Peyer's patch (tissue), 4 donors: ENCODE measurements around the gene CHST9. TPM values are rescaled to one million over a fixed set of nuclear protein-coding genes. Genes with fewer than 3 reads are reported as not detected.

Experiments
- DNase-seq, 3 donors: peaks; one replicate each; pipeline ENCODE4 v3.0.0-alpha.2; 2017 to 2019
- H3K27ac ChIP-seq, 4 donors: fragments of 200-600 bp; sonication (generic); one replicate each; pipeline ENCODE4 v1.5.1; 2016 to 2019
- H3K27me3 ChIP-seq, 2 donors: fragments of 200-600 bp; sonication (generic); one replicate each; pipeline ENCODE4 v1.5.1; 2019
- H3K36me3 ChIP-seq, 3 donors: fragments of 200-600 bp; sonication (generic); one replicate each; pipeline ENCODE4 v1.5.1; 2016 to 2019
- H3K4me1 ChIP-seq, 4 donors: fragments of 200-600 bp; sonication (generic); one replicate each; pipeline ENCODE4 v1.5.1; 2016 to 2019
- H3K4me3 ChIP-seq, 4 donors: fragments of 200-600 bp; sonication (generic); 1 replicate in 3 of 4; 2 replicates in 1 of 4; pipeline ENCODE4 v1.5.1; 2016 to 2019; ENCODE audit warnings: mild to moderate bottlenecking in 1 of 4
- H3K9me3 ChIP-seq, 4 donors: fragments of 200-600 bp; sonication (generic); one replicate each; pipeline ENCODE4 v1.5.1; 2016 to 2019; ENCODE audit warnings: mild to moderate bottlenecking in 1 of 4
- CTCF ChIP-seq, 6 experiments: fragments of 450-650 bp in 4 of 6; fragments of 200-600 bp in 2 of 6; sonication (generic) in 1 of 6; IDR thresholded peaks; one replicate each; pipeline ENCODE4 v1.5.1; 2017 to 2019; ENCODE audit warnings: antibody characterized with exemption in 6 of 6, mild to moderate bottlenecking in 3 of 6, moderate library complexity in 1 of 6
- POLR2A ChIP-seq, 2 donors: fragments of 450-650 bp; IDR thresholded peaks; one replicate each; pipeline ENCODE4 v1.5.1; 2017; ENCODE audit warnings: antibody characterized with exemption in 2 of 2, mild to moderate bottlenecking in 2 of 2, moderate library complexity in 2 of 2
- total RNA-seq, 4 donors: library from RNA; depleted of rRNA; stranded (reverse); fragments of >200 nt; gene quantifications; one replicate each; pipeline ENCODE4 v1.1.0, GENCODE V29; 2016

CHST9 gene
- total RNA-seq, 4 donors from 2014 or later: 0.27 to 0.95 TPM; not detected in 2

- H3K9me3 ChIP-seq: no peaks in the 10 kb centered on the region
- no peaks in the 10 kb centered on the region for H3K4me1 ChIP-seq
- no peaks in the 10 kb centered on the region for H3K36me3 ChIP-seq
- H3K27me3 ChIP-seq: no peaks in the 10 kb centered on the region
- no peak overlapping the region for H3K4me3 ChIP-seq
- DNase-seq: no peak
- H3K27ac ChIP-seq: no peak overlapping the region
- no peak for TF ChIP-seq CTCF (IDR thresholded peaks at IDR 0.05)
- TF ChIP-seq POLR2A (IDR thresholded peaks at IDR 0.05): no peak
Observed at GRCh38 chr18:26948703-26949102, 236.4 kb downstream of the CHST9 start.

GRCh38 chr18:26943906-26944305 lies 241.2 kb downstream of the CHST9 start:
- Histone ChIP-seq H3K27me3 (no peaks in the 10 kb centered on the region), H3K4me3 (no peak overlapping the region), H3K4me1 (no peaks in the 10 kb centered on the region), H3K9me3 (no peaks in the 10 kb centered on the region), H3K36me3 (no peaks in the 10 kb centered on the region), H3K27ac (no peak overlapping the region)
- TF ChIP-seq POLR2A (IDR thresholded peaks at IDR 0.05): no peak
- DNase-seq: no peak

GRCh38 chr18:26941584-26941983 lies 243.5 kb downstream of the CHST9 start:
- Histone ChIP-seq H3K9me3 (no peaks in the 10 kb centered on the region), H3K27ac (no peak overlapping the region), H3K4me1 (no peaks in the 10 kb centered on the region), H3K27me3 (no peaks in the 10 kb centered on the region), H3K4me3 (no peak overlapping the region), H3K36me3 (no peaks in the 10 kb centered on the region)
- TF ChIP-seq POLR2A (IDR thresholded peaks at IDR 0.05) (no peak), CTCF (IDR thresholded peaks at IDR 0.05) (no peak)
- DNase-seq: no peak

- Histone ChIP-seq H3K4me1 (no peaks in the 10 kb centered on the region), H3K36me3 (no peaks in the 10 kb centered on the region), H3K27ac (no peak overlapping the region), H3K4me3 (no peak overlapping the region), H3K9me3 (no peaks in the 10 kb centered on the region), H3K27me3 (no peaks in the 10 kb centered on the region)
- no peak for DNase-seq
- TF ChIP-seq POLR2A (IDR thresholded peaks at IDR 0.05) (no peak), CTCF (IDR thresholded peaks at IDR 0.05) (no peak)
Observed at GRCh38 chr18:26940744-26941398, 244.2 kb downstream of the CHST9 start.

GRCh38 chr18:26931659-26932058 lies 253.4 kb downstream of the CHST9 start:
- no peaks in the 10 kb centered on the region for H3K27me3 ChIP-seq
- H3K4me3 ChIP-seq: no peak overlapping the region

GRCh38 chr18:26930630-26931029 lies 254.5 kb downstream of the CHST9 start:
- no peak for DNase-seq
- TF ChIP-seq POLR2A (IDR thresholded peaks at IDR 0.05) (no peak), CTCF (IDR thresholded peaks at IDR 0.05) (no peak)
- no peaks in the 10 kb centered on the region for H3K9me3 ChIP-seq
- no peak overlapping the region for H3K27ac ChIP-seq
- H3K27me3 ChIP-seq: no peaks in the 10 kb centered on the region
- H3K4me1 ChIP-seq: no peaks in the 10 kb centered on the region
- no peak overlapping the region for H3K4me3 ChIP-seq
- no peaks in the 10 kb centered on the region for H3K36me3 ChIP-seq

More at GRCh38 chr18:26931659-26932058, 253.4 kb downstream of the CHST9 start:
- TF ChIP-seq CTCF (IDR thresholded peaks at IDR 0.05) (no peak), POLR2A (IDR thresholded peaks at IDR 0.05) (no peak)
- no peak for DNase-seq
- H3K36me3 ChIP-seq: no peaks in the 10 kb centered on the region
- no peaks in the 10 kb centered on the region for H3K9me3 ChIP-seq
- no peaks in the 10 kb centered on the region for H3K4me1 ChIP-seq
- no peak overlapping the region for H3K27ac ChIP-seq
